Activated T-helper 2 cell treated with anti-CD3 and anti-CD28 coated beads, Interferon-gamma antibody, Interleukin-2, Interleukin-4, amounts not matched to agents 10 μg/mL and 5 μg/mL and 100 μg/mL, durations not matched to agents 14 hours and 24 hours and 36 hours (primary cell): ENCODE results near the gene CDH22. TPM values are rescaled to one million over a fixed set of nuclear protein-coding genes. Genes with fewer than 3 reads are reported as not detected.

Experiments used
- DNase-seq: peaks from one replicate; pipeline ENCODE4 v3.0.0; 2021; ENCODE audit warnings: low spot score
- H3K27ac Mint-ChIP-seq: one replicate; pipeline ENCODE4 v1.8.0; 2021; ENCODE audit warnings: mixed read lengths
- H3K27me3 Mint-ChIP-seq: one replicate; pipeline ENCODE4 v1.8.0; 2021; ENCODE audit warnings: low read depth, mixed read lengths
- H3K36me3 Mint-ChIP-seq: one replicate; pipeline ENCODE4 v1.8.0; 2021; ENCODE audit warnings: low read depth, mixed read lengths
- H3K4me1 Mint-ChIP-seq: one replicate; pipeline ENCODE4 v1.8.0; 2021; ENCODE audit warnings: low read depth, mixed read lengths
- H3K4me3 Mint-ChIP-seq: one replicate; pipeline ENCODE4 v1.8.0; 2021; ENCODE audit warnings: low read depth, mild to moderate bottlenecking, moderate library complexity, mixed read lengths
- H3K9me3 Mint-ChIP-seq: one replicate; pipeline ENCODE4 v1.8.0; 2021; ENCODE audit warnings: mixed read lengths
- intact Hi-C: fragments of 100-400 bp; cut with micrococcal nuclease; formaldehyde crosslinking; loops from one replicate; pipeline ENCODE4 v1.15.1; 2023
- total RNA-seq: library from RNA; stranded (reverse); gene quantifications from 2 replicates; pipeline ENCODE4 v1.2.3, GENCODE V29; 2022

The CDH22 gene
- total RNA-seq, 1 donor from 2014 or later = not detected

DNA sequence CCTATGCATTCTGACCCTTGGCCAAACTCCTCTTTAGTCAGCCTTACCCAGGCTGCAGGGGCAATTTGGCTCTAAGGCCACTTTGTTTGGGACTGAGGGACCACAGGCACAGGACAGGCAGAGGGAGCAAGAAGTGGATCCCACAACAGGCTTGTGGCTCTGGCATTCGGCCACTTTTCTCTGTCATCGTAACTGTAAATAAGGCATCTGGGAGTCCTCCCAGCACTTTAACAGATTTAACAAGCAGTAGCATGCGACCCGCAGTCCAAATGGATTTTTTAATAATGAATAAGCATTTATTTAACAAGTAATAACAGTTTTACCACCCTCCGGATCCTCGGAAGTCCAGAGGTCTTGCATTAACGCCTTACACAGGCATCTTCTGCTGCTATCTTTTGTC, 16.1 kb upstream of the CDH22 start:
- intact Hi-C loops = no loop called here
- Mint-ChIP-seq H3K4me3 (no peak overlapping the region), H3K27me3 (peaks cover 11% of the 10 kb centered on the region), H3K36me3 (no peaks in the 10 kb centered on the region), H3K4me1 (no peaks in the 10 kb centered on the region), H3K9me3 (no peaks in the 10 kb centered on the region), H3K27ac (no peak overlapping the region)
- no peak for DNase-seq

- H3K36me3 Mint-ChIP-seq = no peaks in the 10 kb centered on the region
- no peaks in the 10 kb centered on the region for H3K4me1 Mint-ChIP-seq
- no peak overlapping the region for H3K27ac Mint-ChIP-seq
- no peak overlapping the region for H3K4me3 Mint-ChIP-seq
- intact Hi-C loops = no loop called here
- peaks cover 17% of the 10 kb centered on the region for H3K27me3 Mint-ChIP-seq
- H3K9me3 Mint-ChIP-seq = no peaks in the 10 kb centered on the region
- DNase-seq = no peak
These were observed 15.3 kb upstream of the CDH22 start for GRCh38 chr20:46323557-46323956.

- H3K27ac Mint-ChIP-seq = no peak overlapping the region
- H3K4me3 Mint-ChIP-seq = no peak overlapping the region
- no peaks in the 10 kb centered on the region for H3K9me3 Mint-ChIP-seq
- DNase-seq = no peak
- no peaks in the 10 kb centered on the region for H3K36me3 Mint-ChIP-seq
- intact Hi-C loops = no loop called here
- peaks cover 18% of the 10 kb centered on the region for H3K27me3 Mint-ChIP-seq
- H3K4me1 Mint-ChIP-seq = no peaks in the 10 kb centered on the region
These were observed 14.3 kb upstream of the CDH22 start for GRCh38 chr20:46322641-46323040.

DNA sequence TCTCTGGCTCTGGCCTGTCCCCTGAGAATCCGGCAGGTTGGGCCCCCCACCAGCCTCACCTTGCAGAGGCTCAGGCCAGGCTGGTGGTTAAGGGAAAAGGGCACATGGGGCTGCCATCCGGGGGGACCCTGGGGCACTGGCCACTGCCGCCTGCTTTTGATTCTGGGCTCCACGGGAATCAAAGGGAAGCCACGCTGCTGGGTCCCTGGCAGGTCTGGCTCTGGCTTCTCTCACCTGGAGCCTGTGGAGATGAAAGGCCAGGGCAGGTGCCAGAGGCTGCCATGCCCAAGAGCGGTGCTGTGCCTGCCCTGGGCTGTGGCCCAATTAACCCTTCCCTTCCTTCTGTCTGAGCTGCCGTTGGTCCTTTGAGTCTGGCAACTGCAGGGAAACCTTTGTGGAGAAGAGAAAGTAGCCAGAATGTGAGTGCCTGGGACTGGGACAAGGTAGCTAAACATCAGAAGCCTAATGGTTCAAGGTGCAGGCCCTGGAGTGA, 9.4 kb upstream of the CDH22 start:
- intact Hi-C loops = no loop called here
- peaks cover 55% of the 10 kb centered on the region for H3K27me3 Mint-ChIP-seq
- no peaks in the 10 kb centered on the region for H3K9me3 Mint-ChIP-seq
- no peaks in the 10 kb centered on the region for H3K4me1 Mint-ChIP-seq
- H3K36me3 Mint-ChIP-seq = no peaks in the 10 kb centered on the region
- DNase-seq = no peak
- no peak overlapping the region for H3K4me3 Mint-ChIP-seq
- no peak overlapping the region for H3K27ac Mint-ChIP-seq

DNA sequence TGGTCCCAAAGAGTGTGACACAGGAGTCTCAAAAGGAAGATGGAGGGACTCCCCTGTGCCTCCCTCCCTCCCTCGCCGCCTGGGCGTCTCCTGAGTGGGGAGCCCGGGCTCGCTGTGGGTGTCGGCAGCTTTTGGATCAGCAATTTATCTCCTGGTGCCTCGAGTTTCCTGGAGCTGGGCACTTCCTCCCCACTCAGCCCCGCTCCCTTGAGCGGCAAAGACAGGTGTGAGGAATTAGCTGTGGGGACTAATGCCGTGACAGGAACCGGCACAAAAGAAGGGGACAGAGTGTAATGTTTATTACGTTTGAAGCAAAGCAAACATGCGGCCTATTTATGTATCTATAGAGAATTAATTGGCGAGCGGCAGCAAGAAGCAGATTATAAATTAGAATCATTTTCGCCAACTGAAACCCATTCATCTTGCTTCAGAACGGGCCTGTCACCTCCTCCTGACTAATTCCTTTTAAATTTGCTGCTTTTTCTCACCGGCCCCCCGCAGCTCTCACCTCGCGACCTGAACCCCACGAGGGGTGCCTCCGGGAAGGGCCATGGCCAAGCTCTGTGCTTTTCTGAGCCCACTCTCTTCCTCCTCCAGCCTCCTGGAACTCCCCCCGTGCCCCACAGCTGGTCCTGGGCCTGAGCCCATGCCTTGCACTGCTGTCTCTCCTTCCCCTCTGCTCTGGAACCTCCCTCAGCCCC, 8.8 kb upstream of the CDH22 start:
- intact Hi-C loops = no loop called here
- Mint-ChIP-seq H3K9me3 (no peaks in the 10 kb centered on the region), H3K27ac (no peak overlapping the region), H3K4me1 (no peaks in the 10 kb centered on the region), H3K36me3 (no peaks in the 10 kb centered on the region), H3K27me3 (peaks cover 56% of the 10 kb centered on the region), H3K4me3 (no peak overlapping the region)
- DNase-seq = no peak

DNA sequence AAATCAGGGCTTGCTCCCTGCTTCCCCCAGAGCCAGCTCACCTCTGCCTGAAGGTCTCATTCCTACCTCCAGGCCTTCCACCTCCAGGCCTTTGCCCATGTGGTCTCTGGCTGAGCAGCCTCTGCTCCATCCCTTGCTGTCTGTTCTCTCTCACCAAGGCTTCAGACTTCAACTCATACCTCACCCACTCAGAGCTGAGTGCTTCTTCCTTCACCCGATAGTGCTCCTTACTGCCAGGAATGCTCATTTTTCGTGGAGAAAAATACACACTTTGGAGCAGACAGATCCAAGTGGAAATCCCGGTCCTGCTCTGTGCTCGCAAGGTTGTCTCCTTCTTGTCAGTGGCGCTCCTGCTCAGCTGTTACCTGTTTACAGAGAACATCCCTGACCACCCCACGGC, 7.0 kb upstream of the CDH22 start:
- no peak overlapping the region for H3K4me3 Mint-ChIP-seq
- H3K4me1 Mint-ChIP-seq = no peaks in the 10 kb centered on the region
- intact Hi-C loops = no loop called here
- no peaks in the 10 kb centered on the region for H3K36me3 Mint-ChIP-seq
- DNase-seq = no peak
- peaks cover 67% of the 10 kb centered on the region for H3K27me3 Mint-ChIP-seq
- no peaks in the 10 kb centered on the region for H3K9me3 Mint-ChIP-seq
- H3K27ac Mint-ChIP-seq = no peak overlapping the region

DNA sequence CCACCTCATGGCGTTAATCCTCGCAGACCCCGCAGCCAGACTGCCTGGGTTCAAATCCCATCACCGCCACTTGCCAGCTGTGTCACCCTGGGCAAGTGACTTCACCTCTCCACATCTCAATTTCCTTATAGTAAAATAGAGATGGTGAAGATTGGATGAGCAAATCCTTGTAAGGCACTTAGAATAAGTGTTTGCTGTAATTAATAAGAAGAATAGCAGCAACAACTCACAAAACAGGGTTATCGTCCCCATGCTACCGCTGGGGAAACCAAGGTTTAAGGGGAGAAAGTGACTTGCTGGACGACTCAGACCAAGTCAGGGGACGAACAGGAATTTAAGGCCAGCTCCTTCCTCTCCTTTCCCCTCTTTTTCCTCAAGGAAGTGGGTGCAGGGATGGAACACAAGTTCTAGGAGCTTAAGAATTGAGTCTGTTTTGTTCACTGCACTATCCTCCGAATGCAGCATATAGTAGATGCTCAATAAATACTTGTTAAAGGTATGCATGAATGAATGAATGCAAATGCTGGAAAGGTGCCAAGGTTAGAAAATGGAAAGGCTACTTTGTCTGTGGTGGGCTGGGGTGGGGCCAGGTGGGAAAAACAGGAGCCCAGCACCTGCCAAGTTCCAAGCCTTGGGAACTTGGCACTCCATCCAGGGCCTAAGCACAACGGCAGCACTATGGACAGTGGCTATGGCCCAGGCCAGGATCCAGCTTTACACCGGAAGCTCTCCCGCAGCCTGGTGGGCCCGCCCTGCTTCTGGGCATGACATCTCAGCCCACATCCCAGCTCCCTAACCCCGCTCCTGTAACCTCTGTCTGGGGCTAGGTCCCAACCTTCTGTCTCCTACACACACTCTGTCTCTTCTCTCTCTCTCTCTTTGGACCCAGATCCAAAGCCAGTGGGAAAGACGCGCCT, 4.9 kb upstream of the CDH22 start:
- no peak overlapping the region for H3K4me3 Mint-ChIP-seq
- no peaks in the 10 kb centered on the region for H3K9me3 Mint-ChIP-seq
- no peak overlapping the region for H3K27ac Mint-ChIP-seq
- intact Hi-C loops = no loop called here
- no peaks in the 10 kb centered on the region for H3K36me3 Mint-ChIP-seq
- no peak for DNase-seq
- no peaks in the 10 kb centered on the region for H3K4me1 Mint-ChIP-seq
- H3K27me3 Mint-ChIP-seq = peaks cover 75% of the 10 kb centered on the region

DNA sequence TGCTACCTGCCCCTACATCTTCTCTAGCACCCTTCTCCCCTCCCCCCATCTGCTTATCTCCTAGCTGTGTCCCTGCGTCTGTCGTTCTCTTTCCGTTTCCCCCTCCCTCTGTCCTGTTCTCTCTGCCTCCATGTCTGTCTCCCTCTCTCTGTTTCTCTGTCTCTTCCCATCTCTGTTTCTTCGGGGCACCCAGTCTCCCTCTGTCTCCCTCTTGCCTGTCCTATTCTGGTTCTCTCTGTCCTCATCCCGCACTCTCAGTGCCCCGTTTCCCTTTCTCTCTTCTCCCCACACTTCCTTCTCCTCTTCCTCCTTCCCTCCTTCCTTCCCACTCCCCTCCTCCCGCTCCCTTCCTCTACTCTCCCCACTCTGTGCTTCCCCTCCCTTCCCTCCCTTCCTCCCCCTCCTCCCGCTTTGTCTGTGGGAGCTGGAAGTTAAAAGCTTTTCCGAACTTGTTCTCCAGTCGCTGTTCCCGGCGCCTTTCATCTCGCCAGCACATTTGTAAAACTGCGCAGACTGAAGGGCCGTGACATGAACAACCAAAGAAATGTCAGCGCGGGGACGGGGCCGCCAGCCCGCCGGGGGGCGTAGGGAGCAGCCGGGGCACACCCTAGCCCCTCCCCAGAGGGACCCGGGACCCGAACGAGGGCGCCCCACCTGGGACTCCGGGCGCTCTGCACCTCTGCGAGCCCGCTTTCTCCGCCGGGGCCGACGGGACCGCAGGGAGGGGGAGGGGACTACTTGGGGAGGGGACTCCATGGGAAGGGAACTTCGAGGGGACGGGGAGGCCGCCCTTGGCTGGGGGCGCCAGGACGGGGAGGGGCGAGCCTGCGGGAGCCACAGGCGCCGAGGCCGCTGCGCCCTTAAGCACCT, 4.0 kb upstream of the CDH22 start:
- Mint-ChIP-seq H3K27ac (no peak overlapping the region), H3K9me3 (no peaks in the 10 kb centered on the region), H3K36me3 (no peaks in the 10 kb centered on the region), H3K27me3 (peaks cover 72% of the 10 kb centered on the region), H3K4me3 (no peak overlapping the region), H3K4me1 (no peaks in the 10 kb centered on the region)
- intact Hi-C loops = no loop called here
- DNase-seq = no peak

DNA sequence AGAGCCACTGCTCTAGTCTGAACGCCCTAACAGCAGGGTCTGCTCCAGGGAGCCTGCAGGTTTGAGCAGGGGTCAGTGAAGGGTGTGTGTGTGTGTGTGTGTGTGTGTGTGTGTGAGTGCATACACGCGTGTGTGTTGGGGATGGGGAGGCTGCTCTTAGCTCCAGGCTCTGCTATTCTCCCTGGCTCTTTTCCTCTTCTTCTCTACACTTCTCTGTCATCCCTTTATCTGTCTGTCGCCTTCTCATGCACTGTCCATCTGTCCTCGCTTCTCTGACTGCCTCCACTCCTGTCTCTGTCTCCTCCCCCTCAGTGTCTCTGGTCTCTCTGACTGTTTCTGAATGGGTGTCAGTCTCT, 3.4 kb upstream of the CDH22 start:
- H3K27ac Mint-ChIP-seq = no peak overlapping the region
- H3K27me3 Mint-ChIP-seq = peaks cover 76% of the 10 kb centered on the region
- no peaks in the 10 kb centered on the region for H3K9me3 Mint-ChIP-seq
- H3K36me3 Mint-ChIP-seq = no peaks in the 10 kb centered on the region
- H3K4me3 Mint-ChIP-seq = no peak overlapping the region
- H3K4me1 Mint-ChIP-seq = no peaks in the 10 kb centered on the region
- intact Hi-C loops = no loop called here
- DNase-seq = no peak

DNA sequence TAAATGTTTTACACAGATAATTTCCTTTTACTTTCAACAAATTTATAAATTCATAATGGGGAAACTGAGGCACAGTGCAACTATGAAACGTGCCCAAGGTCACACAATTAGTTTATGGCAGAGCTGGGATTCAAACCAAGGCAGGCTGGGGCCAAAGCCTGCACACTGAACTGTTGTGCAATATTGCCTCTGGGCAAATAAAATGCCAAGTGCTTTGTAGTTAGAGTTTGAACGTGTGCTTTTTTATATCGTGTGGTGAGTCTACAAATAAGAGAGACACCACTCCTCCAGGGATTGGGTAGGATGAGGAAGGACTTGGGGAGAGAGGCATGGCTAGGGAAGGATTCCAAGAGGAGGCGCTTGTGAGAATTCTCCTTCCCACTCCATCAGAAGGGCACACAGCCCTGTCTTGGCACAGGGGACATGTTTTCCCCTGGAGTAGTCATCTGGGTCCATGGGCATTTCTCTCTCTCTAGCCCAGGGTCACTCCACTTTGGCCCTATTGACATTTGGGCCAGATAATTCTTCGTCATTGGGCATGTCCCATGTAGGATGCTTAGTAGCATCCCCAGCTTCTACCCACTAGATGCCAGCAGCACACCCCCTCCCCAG, 2.8 kb upstream of the CDH22 start:
- H3K36me3 Mint-ChIP-seq = no peaks in the 10 kb centered on the region
- H3K9me3 Mint-ChIP-seq = no peaks in the 10 kb centered on the region
- H3K27ac Mint-ChIP-seq = no peak overlapping the region

DNA sequence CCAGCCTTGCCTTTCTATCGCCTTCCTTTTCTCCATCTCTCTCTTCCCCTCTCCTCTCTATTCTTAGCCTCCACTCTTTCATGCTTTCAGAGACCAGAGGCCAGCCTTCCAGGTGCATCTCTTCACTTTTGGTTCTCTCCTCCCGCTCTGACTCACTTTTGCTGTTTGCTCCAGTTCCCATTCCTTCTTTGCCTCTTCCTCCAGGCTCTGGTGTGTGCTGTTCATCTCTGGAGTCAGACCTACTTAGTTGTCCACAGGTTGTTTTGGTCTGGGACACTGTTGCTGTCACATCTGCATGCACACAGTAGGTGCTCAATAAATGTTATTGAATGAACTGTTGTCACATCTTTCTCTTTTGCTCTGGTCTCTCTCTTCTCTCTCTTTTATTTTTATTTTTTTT, 1.6 kb upstream of the CDH22 start:
- intact Hi-C loops = no loop called here
- no peaks in the 10 kb centered on the region for H3K9me3 Mint-ChIP-seq
- H3K4me3 Mint-ChIP-seq = no peak overlapping the region
- no peaks in the 10 kb centered on the region for H3K4me1 Mint-ChIP-seq
- no peak for DNase-seq
- no peak overlapping the region for H3K27ac Mint-ChIP-seq
- H3K27me3 Mint-ChIP-seq = peaks cover 72% of the 10 kb centered on the region
- no peaks in the 10 kb centered on the region for H3K36me3 Mint-ChIP-seq

More for the DNA sequence above, 2.8 kb upstream of the CDH22 start:
- Mint-ChIP-seq H3K4me1 (no peaks in the 10 kb centered on the region), H3K27me3 (peaks cover 78% of the 10 kb centered on the region), H3K4me3 (no peak overlapping the region)
- DNase-seq = no peak
- intact Hi-C loops = no loop called here

- Mint-ChIP-seq H3K27ac (no peak overlapping the region), H3K36me3 (no peaks in the 10 kb centered on the region), H3K4me1 (no peaks in the 10 kb centered on the region), H3K27me3 (peaks cover 67% of the 10 kb centered on the region), H3K9me3 (no peaks in the 10 kb centered on the region), H3K4me3 (no peak overlapping the region)
- no peak for DNase-seq
- intact Hi-C loops = loop anchor here (1.0 kb wide), 2 partner anchors 41 to 103 kb away; no protein-coding TSS in a partner anchor
These were observed 370 bp downstream of the CDH22 start for GRCh38 chr20:46307999-46308257.
